CD8-positive, alpha-beta memory T cell (primary cell): ENCODE measurements around the gene IQCM. TPM values are rescaled to one million over a fixed set of nuclear protein-coding genes. Genes with fewer than 3 reads are reported as not detected.
A peak's percentile ranks its signal among the peaks of the same experiment; 100 is the strongest.

ENCODE experiments used
- CTCF ChIA-PET: fragments of 350-600 bp; sonication (Branson Sonifier 250); formaldehyde crosslinking; loops from one replicate; lab custom pipeline; 2021; ENCODE audit warnings: antibody characterized with exemption; lab: Charles Lee
- POLR2A ChIA-PET: fragments of 350-600 bp; sonication (Branson Sonifier 250); formaldehyde crosslinking; loops from one replicate; lab custom pipeline; 2021; ENCODE audit warnings: antibody characterized with exemption; lab: Charles Lee
- DNase-seq, 5 donors: peaks; one replicate each; pipeline versions ENCODE4 v3.0.0 to v3.0.0-alpha.2; 2020 to 2022; ENCODE audit warnings: mixed read lengths in 1 of 5
- H3K27ac ChIP-seq: one replicate; pipeline ENCODE4 v1.7.0; 2013; ENCODE audit warnings: low read depth, mild to moderate bottlenecking, low read length, moderate library complexity
- H3K27me3 ChIP-seq: 2 replicates; pipeline ENCODE4 v1.7.0; 2013; ENCODE audit warnings: low read length, mild to moderate bottlenecking; ENCODE audit not compliant: insufficient read depth, poor library complexity, severe bottlenecking
- H3K36me3 ChIP-seq: 2 replicates; pipeline ENCODE4 v1.7.0; 2013; ENCODE audit warnings: mild to moderate bottlenecking, low read length, moderate library complexity; ENCODE audit not compliant: insufficient read depth
- H3K4me1 ChIP-seq: 2 replicates; pipeline ENCODE4 v1.7.0; 2013; ENCODE audit warnings: mild to moderate bottlenecking, low read length, moderate library complexity; ENCODE audit not compliant: insufficient read depth
- H3K4me3 ChIP-seq: 2 replicates; pipeline ENCODE4 v1.7.0; 2013; ENCODE audit warnings: mild to moderate bottlenecking, low read length
- H3K9me3 ChIP-seq: 2 replicates; pipeline ENCODE4 v1.7.0; 2013; ENCODE audit warnings: mild to moderate bottlenecking, low read length
- H3K27ac Mint-ChIP-seq, 8 donors: one replicate each; pipeline ENCODE4 v1.8.0; 2020 to 2021; ENCODE audit warnings: mixed read lengths in 8 of 8, mild to moderate bottlenecking in 6 of 8, inconsistent platforms in 3 of 8, moderate library complexity in 3 of 8
- H3K27me3 Mint-ChIP-seq, 2 donors: one replicate each; pipeline ENCODE4 v1.8.0; 2020 to 2021; ENCODE audit warnings: mixed read lengths in 2 of 2, mild to moderate bottlenecking in 1 of 2, moderate library complexity in 1 of 2
- H3K36me3 Mint-ChIP-seq, 3 donors: one replicate each; pipeline ENCODE4 v1.8.0; 2020 to 2021; ENCODE audit warnings: mixed read lengths in 3 of 3, inconsistent platforms in 1 of 3, mild to moderate bottlenecking in 1 of 3
- H3K4me1 Mint-ChIP-seq, 3 donors: one replicate each; pipeline ENCODE4 v1.8.0; 2020 to 2021; ENCODE audit warnings: mixed read lengths in 3 of 3, inconsistent platforms in 1 of 3, mild to moderate bottlenecking in 1 of 3
- H3K4me3 Mint-ChIP-seq, 7 donors: one replicate each; pipeline ENCODE4 v1.8.0; 2020 to 2021; ENCODE audit warnings: mixed read lengths in 7 of 7, mild to moderate bottlenecking in 6 of 7, moderate library complexity in 4 of 7, inconsistent platforms in 2 of 7
- H3K9me3 Mint-ChIP-seq, 5 donors: one replicate each; pipeline ENCODE4 v1.8.0; 2020 to 2022; ENCODE audit warnings: mixed read lengths in 5 of 5, mild to moderate bottlenecking in 3 of 5, moderate library complexity in 2 of 5, inconsistent platforms in 1 of 5
- polyA plus RNA-seq: library from polyadenylated mRNA; unstranded; fragments of 300-500 nt; fragmentation: Illumina TruSeq; gene quantifications from one replicate; pipeline ENCODE4 v1.2.3, GENCODE V29; 2021
- total RNA-seq, 2 experiments: library from RNA; stranded (reverse); gene quantifications; one replicate each; pipeline ENCODE4 v1.2.3, GENCODE V29; 2021

The IQCM gene
- total and polyA plus RNA-seq, 3 experiments from 2014 or later: not detected

GRCh38 chr4:149793459-149793858 lies 22.2 kb downstream of the IQCM start:
- H3K4me1 Mint-ChIP-seq: no peaks in the 10 kb centered on the region
- POLR2A ChIA-PET: no interaction called here

DNA sequence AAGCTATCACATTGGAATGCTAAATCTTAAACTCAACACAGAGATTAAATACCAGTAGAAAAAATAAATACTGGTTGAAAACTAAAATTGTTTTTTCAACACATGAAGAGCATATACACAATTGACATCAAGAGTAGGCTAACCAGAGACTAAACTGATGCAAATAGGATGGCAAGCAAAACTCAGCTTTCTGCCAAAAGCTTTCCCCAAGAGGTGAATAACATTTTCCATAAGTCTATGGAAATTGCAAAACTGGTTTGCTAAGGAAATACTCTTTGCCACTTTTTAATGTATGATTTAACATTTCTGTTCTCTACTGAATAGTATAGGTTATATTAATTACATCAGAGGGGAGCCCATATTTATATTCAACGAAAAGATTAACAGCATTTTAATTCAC lies 23.8 kb downstream of the IQCM start:
- CTCF ChIA-PET: no interaction called here
- no peak overlapping the region for H3K4me3 ChIP-seq
- no peak overlapping the region for H3K4me3 Mint-ChIP-seq
- no peaks in the 10 kb centered on the region for H3K27me3 ChIP-seq
- no peak overlapping the region for H3K27ac Mint-ChIP-seq
- peaks cover 0 to 5% (median 2%) of the 10 kb centered on the region in 5 donors for H3K9me3 Mint-ChIP-seq
- H3K27ac ChIP-seq: no peak overlapping the region
- H3K36me3 ChIP-seq: no peaks in the 10 kb centered on the region
- no peak for DNase-seq
- H3K27me3 Mint-ChIP-seq: peaks cover 0 to 4% of the 10 kb centered on the region in 2 donors
- no peaks in the 10 kb centered on the region for H3K9me3 ChIP-seq
- no peaks in the 10 kb centered on the region for H3K36me3 Mint-ChIP-seq
- no peaks in the 10 kb centered on the region for H3K4me1 Mint-ChIP-seq
- POLR2A ChIA-PET: no interaction called here
- no peaks in the 10 kb centered on the region for H3K4me1 ChIP-seq

More at GRCh38 chr4:149793459-149793858, 22.2 kb downstream of the IQCM start:
- Mint-ChIP-seq H3K4me3 (no peak overlapping the region), H3K9me3 (peaks cover 0 to 5% (median 2%) of the 10 kb centered on the region in 5 donors), H3K27ac (peak overlapping the region in 1 of 8 donors; percentile 3), H3K27me3 (peaks cover 0 to 4% of the 10 kb centered on the region in 2 donors), H3K36me3 (no peaks in the 10 kb centered on the region)
- no peaks in the 10 kb centered on the region for H3K36me3 ChIP-seq
- no peaks in the 10 kb centered on the region for H3K4me1 ChIP-seq
- H3K9me3 ChIP-seq: no peaks in the 10 kb centered on the region
- no peak overlapping the region for H3K27ac ChIP-seq
- DNase-seq: no peak
- CTCF ChIA-PET: no interaction called here
- H3K4me3 ChIP-seq: no peak overlapping the region
- H3K27me3 ChIP-seq: no peaks in the 10 kb centered on the region

GRCh38 chr4:149790172-149790907 lies 25.3 kb downstream of the IQCM start:
- no peak overlapping the region for H3K27ac Mint-ChIP-seq
- ChIA-PET POLR2A (no interaction called here), CTCF (no interaction called here)
- H3K27me3 ChIP-seq: no peaks in the 10 kb centered on the region
- peaks cover 0 to 6% (median 2%) of the 10 kb centered on the region in 5 donors for H3K9me3 Mint-ChIP-seq
- H3K4me3 ChIP-seq: no peak overlapping the region
- no peak for DNase-seq
- no peaks in the 10 kb centered on the region for H3K36me3 Mint-ChIP-seq
- H3K4me1 Mint-ChIP-seq: no peaks in the 10 kb centered on the region
- H3K4me1 ChIP-seq: no peaks in the 10 kb centered on the region
- H3K27me3 Mint-ChIP-seq: peaks cover 0 to 4% of the 10 kb centered on the region in 2 donors
- no peaks in the 10 kb centered on the region for H3K36me3 ChIP-seq
- H3K4me3 Mint-ChIP-seq: no peak overlapping the region
- H3K9me3 ChIP-seq: no peaks in the 10 kb centered on the region
- H3K27ac ChIP-seq: no peak overlapping the region

DNA sequence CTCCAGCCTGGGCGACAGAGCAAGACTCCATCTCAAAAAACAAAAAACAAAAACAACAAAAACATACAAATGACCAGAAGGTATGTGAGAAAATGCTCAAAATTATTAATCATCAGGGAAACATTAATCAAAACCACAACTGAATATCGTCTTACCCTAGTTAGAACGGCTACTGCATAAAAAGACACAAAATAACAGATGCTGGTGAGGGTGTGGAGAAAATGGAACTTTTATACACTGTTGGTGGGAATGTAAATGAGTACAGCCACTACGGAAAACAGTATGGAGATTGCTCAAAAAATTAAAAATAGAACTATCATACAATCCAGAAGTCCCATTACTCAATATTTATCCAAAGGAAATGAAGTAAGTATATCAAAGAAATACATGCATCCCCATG lies 27.3 kb downstream of the IQCM start:
- Mint-ChIP-seq H3K9me3 (peaks cover 0 to 3% (median 2%) of the 10 kb centered on the region in 5 donors), H3K36me3 (no peaks in the 10 kb centered on the region), H3K27me3 (no peaks in the 10 kb centered on the region), H3K27ac (no peak overlapping the region), H3K4me1 (no peaks in the 10 kb centered on the region), H3K4me3 (no peak overlapping the region)
- no peaks in the 10 kb centered on the region for H3K36me3 ChIP-seq
- ChIA-PET CTCF (no interaction called here), POLR2A (no interaction called here)
- H3K9me3 ChIP-seq: no peaks in the 10 kb centered on the region
- DNase-seq: no peak
- H3K4me3 ChIP-seq: no peak overlapping the region
- no peaks in the 10 kb centered on the region for H3K4me1 ChIP-seq
- no peak overlapping the region for H3K27ac ChIP-seq
- no peaks in the 10 kb centered on the region for H3K27me3 ChIP-seq

DNA sequence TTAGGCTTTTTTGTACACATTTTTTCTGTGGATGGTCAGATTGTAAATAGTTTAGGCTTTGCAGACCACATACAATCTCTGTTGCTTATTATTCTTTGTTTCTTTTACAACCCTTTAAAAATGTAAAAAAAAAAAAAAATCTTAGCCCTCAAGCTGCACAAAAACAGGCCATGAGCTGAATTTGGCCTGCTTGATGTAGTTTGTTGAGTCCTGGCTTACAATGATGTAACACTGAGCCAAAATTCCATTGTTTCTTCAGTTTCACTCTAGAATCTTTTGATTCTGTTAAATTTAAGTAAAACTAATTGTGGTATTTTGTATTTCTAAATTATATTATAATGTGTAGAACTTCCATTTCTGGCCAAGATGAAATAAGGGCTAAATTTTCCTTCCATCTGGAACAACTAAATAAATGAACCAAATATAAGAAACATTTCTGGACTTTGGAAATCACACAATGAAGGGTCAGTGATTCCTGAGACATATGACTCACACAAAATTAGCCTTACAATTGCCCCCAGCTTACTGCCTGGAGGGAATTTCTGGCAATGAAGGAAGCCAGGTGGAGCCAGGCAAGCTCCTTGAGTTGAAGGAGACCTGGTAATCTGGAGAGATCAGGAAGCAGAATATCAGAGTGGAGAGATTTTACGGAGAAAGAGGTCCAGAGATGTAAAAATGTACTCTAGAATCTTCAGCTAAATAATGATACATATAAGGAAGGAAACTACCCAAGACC lies 29.8 kb downstream of the IQCM start:
- CTCF ChIA-PET: interaction anchor here (1.3 kb wide), 1 partner anchor 10 kb away, joined by 3 read pairs; no protein-coding TSS in a partner anchor
- Histone ChIP-seq H3K4me1 (no peaks in the 10 kb centered on the region), H3K27ac (no peak overlapping the region), H3K36me3 (no peaks in the 10 kb centered on the region), H3K9me3 (no peaks in the 10 kb centered on the region), H3K4me3 (no peak overlapping the region), H3K27me3 (no peaks in the 10 kb centered on the region)
- POLR2A ChIA-PET: no interaction called here
- no peak overlapping the region for H3K4me3 Mint-ChIP-seq
- peaks cover 2 to 4% (median 3%) of the 10 kb centered on the region in 5 donors for H3K9me3 Mint-ChIP-seq
- no peak for DNase-seq
- H3K27me3 Mint-ChIP-seq: no peaks in the 10 kb centered on the region
- H3K27ac Mint-ChIP-seq: no peak overlapping the region
- H3K4me1 Mint-ChIP-seq: no peaks in the 10 kb centered on the region
- no peaks in the 10 kb centered on the region for H3K36me3 Mint-ChIP-seq

- Histone ChIP-seq H3K27ac (no peak overlapping the region), H3K4me3 (no peak overlapping the region), H3K4me1 (no peaks in the 10 kb centered on the region), H3K27me3 (no peaks in the 10 kb centered on the region), H3K9me3 (no peaks in the 10 kb centered on the region), H3K36me3 (no peaks in the 10 kb centered on the region)
- no peak overlapping the region for H3K27ac Mint-ChIP-seq
- peaks cover 2 to 4% (median 3%) of the 10 kb centered on the region in 5 donors for H3K9me3 Mint-ChIP-seq
- H3K27me3 Mint-ChIP-seq: no peaks in the 10 kb centered on the region
- ChIA-PET CTCF (no interaction called here), POLR2A (no interaction called here)
- DNase-seq: no peak
- no peaks in the 10 kb centered on the region for H3K36me3 Mint-ChIP-seq
- H3K4me1 Mint-ChIP-seq: no peaks in the 10 kb centered on the region
- H3K4me3 Mint-ChIP-seq: no peak overlapping the region
These were observed 31.6 kb downstream of the IQCM start for GRCh38 chr4:149784018-149784417.

- ChIA-PET POLR2A (no interaction called here), CTCF (no interaction called here)
- Mint-ChIP-seq H3K27ac (no peak overlapping the region), H3K27me3 (no peaks in the 10 kb centered on the region), H3K9me3 (peaks cover 0 to 9% (median 2%) of the 10 kb centered on the region in 5 donors), H3K36me3 (no peaks in the 10 kb centered on the region), H3K4me1 (no peaks in the 10 kb centered on the region), H3K4me3 (no peak overlapping the region)
- no peaks in the 10 kb centered on the region for H3K36me3 ChIP-seq
- H3K4me3 ChIP-seq: no peak overlapping the region
- no peak overlapping the region for H3K27ac ChIP-seq
- no peaks in the 10 kb centered on the region for H3K4me1 ChIP-seq
- no peaks in the 10 kb centered on the region for H3K9me3 ChIP-seq
- no peak for DNase-seq
- H3K27me3 ChIP-seq: no peaks in the 10 kb centered on the region
These were observed 34.5 kb downstream of the IQCM start for GRCh38 chr4:149781150-149781549.

DNA sequence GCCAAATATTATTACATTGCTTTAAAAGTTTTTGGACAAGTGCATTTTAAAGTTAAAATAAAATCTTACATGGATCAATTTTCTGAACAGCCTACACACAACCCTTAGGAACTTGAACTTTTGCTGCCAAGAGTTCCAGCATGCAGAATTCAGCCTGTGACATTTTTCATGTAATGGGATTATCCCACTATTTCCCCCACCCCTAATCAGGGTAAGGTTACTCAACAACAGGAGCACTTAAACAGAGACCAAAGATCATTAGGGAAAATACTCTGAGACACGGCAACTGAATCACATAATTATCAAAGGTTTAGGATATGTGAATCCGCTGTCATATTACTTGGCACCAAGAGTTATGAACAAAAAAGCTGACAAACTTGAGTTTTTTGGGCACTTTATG lies 47.2 kb downstream of the IQCM start:
- H3K9me3 Mint-ChIP-seq: peaks cover 0 to 3% (median 3%) of the 10 kb centered on the region in 5 donors
- Histone ChIP-seq H3K27me3 (no peaks in the 10 kb centered on the region), H3K4me1 (no peaks in the 10 kb centered on the region), H3K4me3 (no peak overlapping the region), H3K36me3 (no peaks in the 10 kb centered on the region), H3K9me3 (no peaks in the 10 kb centered on the region), H3K27ac (no peak overlapping the region)
- ChIA-PET CTCF (no interaction called here), POLR2A (no interaction called here)
- H3K4me1 Mint-ChIP-seq: no peaks in the 10 kb centered on the region
- H3K27ac Mint-ChIP-seq: no peak overlapping the region
- H3K27me3 Mint-ChIP-seq: no peaks in the 10 kb centered on the region
- no peak overlapping the region for H3K4me3 Mint-ChIP-seq
- H3K36me3 Mint-ChIP-seq: no peaks in the 10 kb centered on the region
- no peak for DNase-seq
